Loucy (cell line): ENCODE results near the gene PRDX4.
"Not testable (repeated sequence)": the region's sequence is repeated elsewhere in the genome, so short reads cannot be mapped to it uniquely, and the experiment has no call there.

Experiments
- H2AFZ ChIP-seq: fragments of 200-600 bp; sonication (generic); 2 replicates; pipeline ENCODE4 v1.6.0; 2016; ENCODE audit warnings: antibody characterized with exemption, mild to moderate bottlenecking, low read length, moderate library complexity
- H3F3A ChIP-seq: fragments of 200-600 bp; 2 replicates; pipeline ENCODE4 v1.6.0; 2016; ENCODE audit warnings: antibody characterized with exemption, low read depth, mild to moderate bottlenecking
- H3K27me3 ChIP-seq: fragments of 200-600 bp; sonication (generic); 2 replicates; pipeline ENCODE4 v1.6.1; 2014; ENCODE audit warnings: low read length, mild to moderate bottlenecking; ENCODE audit not compliant: insufficient read depth, poor library complexity, severe bottlenecking
- H3K36me3 ChIP-seq: fragments of 200-600 bp; sonication (generic); 2 replicates; pipeline ENCODE4 v1.6.1; 2016; ENCODE audit warnings: low read length; ENCODE audit not compliant: insufficient read depth
- H3K4me1 ChIP-seq: fragments of 200-600 bp; sonication (generic); 2 replicates; pipeline ENCODE4 v1.5.1; 2014; ENCODE audit warnings: low read length, mild to moderate bottlenecking; ENCODE audit not compliant: insufficient read depth, poor library complexity, severe bottlenecking
- H3K4me2 ChIP-seq: fragments of 200-600 bp; sonication (generic); 2 replicates; pipeline ENCODE4 v1.6.0; 2014; ENCODE audit warnings: antibody characterized with exemption, low read length, low read depth, mild to moderate bottlenecking; ENCODE audit not compliant: poor library complexity, severe bottlenecking
- H3K4me3 ChIP-seq: fragments of 200-600 bp; sonication (generic); 2 replicates; pipeline ENCODE4 v1.5.1; 2014; ENCODE audit warnings: low read length, mild to moderate bottlenecking, mixed read lengths; ENCODE audit not compliant: poor library complexity, severe bottlenecking
- H3K79me2 ChIP-seq: fragments of 200-600 bp; sonication (generic); 2 replicates; pipeline ENCODE4 v1.6.1; 2014; ENCODE audit warnings: low read length; ENCODE audit not compliant: insufficient read depth
- H3K9ac ChIP-seq: fragments of 200-600 bp; sonication (generic); 2 replicates; pipeline ENCODE4 v1.6.0; 2014; ENCODE audit warnings: mild to moderate bottlenecking, low read depth, low read length, moderate library complexity; ENCODE audit not compliant: poor library complexity, severe bottlenecking
- H3K9me2 ChIP-seq: fragments of 200-600 bp; sonication (generic); replicated peaks from 2 replicates; pipeline ENCODE4 v1.6.1; 2016; ENCODE audit warnings: low read depth, low read length, mixed read lengths
- H3K9me3 ChIP-seq: fragments of 200-600 bp; sonication (generic); 2 replicates; pipeline ENCODE4 v1.6.1; 2014; ENCODE audit warnings: mild to moderate bottlenecking, antibody characterized with exemption, low read length, low read depth; ENCODE audit not compliant: insufficient read depth
- H4K20me1 ChIP-seq: fragments of 200-600 bp; sonication (generic); 2 replicates; pipeline ENCODE4 v1.6.0; 2014; ENCODE audit warnings: antibody characterized with exemption, low read length, mild to moderate bottlenecking; ENCODE audit not compliant: insufficient read depth, poor library complexity, severe bottlenecking
- EZH2phosphoT487 ChIP-seq: fragments of 200-600 bp; IDR thresholded peaks from 2 replicates; pipeline ENCODE4 v1.6.1; 2018; ENCODE audit warnings: antibody characterized with exemption, mild to moderate bottlenecking, moderate library complexity, borderline replicate concordance
- TF ChIP-seq, protein P1 (sequence below): fragments of 200-600 bp; sonication (generic); conservative IDR thresholded peaks from 2 replicates; pipeline ENCODE4 v1.5.1; 2014; ENCODE audit warnings: mild to moderate bottlenecking, antibody characterized with exemption, low read length

The PRDX4 gene

DNA sequence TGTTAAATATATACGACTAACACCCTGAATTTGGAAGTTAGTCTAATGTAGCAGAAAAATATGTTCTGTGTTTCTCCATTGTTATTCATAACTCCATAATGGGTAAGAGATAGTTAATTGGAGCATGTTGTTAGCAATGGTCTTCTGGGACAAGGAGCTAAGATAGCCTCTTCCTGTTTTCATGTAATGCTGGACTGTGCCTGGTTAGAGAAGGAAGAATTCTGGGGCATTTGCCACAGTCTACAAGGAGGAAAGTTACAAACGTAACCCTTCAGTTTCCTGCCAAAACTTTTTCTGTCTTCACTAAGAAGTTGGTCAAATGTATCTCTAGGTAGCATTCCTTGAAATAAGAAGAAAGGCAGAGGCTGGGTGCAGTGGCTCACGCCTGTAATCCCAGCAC, 5.8 kb downstream of the PRDX4 start:
- H3K9me3 ChIP-seq = no peaks in the 10 kb centered on the region
- peak overlapping the region; percentile 31 for H3K4me2 ChIP-seq
- H3K36me3 ChIP-seq = peaks cover 21% of the 10 kb centered on the region; the same call in 1 of the 2 replicates

DNA sequence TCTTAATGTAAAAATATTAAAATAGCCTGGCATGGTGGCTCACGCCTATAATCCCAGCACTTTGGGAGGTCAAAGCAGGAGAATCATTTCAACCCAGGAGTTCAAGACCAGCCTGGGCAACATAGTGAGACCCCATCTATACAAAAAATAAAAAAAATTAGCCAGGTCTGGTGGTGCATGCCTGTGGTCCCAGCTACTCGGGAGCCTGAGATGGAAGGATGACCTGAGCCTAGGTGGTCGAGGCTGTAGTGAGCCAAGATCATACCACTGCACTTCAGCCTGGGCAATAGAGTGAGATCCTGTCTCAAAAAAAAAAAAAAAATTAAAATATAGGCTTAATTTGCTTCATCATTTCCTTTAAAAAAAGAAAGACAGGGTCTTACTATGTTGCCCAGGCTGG, 9.2 kb downstream of the PRDX4 start:
- not testable (repeated sequence) for H3K4me2 ChIP-seq, H3K4me3 ChIP-seq, H3K9me3 ChIP-seq, H3K79me2 ChIP-seq, H3K4me1 ChIP-seq, H3K9ac ChIP-seq, H3F3A ChIP-seq, H4K20me1 ChIP-seq, H3K27me3 ChIP-seq, H2AFZ ChIP-seq, H3K9me2 ChIP-seq
- H3K36me3 ChIP-seq = peaks cover 21% of the 10 kb centered on the region; the same call in 1 of the 2 replicates

More for the DNA sequence above, 5.8 kb downstream of the PRDX4 start:
- Histone ChIP-seq H3K9me2 (no peaks in the 10 kb centered on the region), H3K4me3 (no peak overlapping the region), H3K4me1 (peaks cover 5% of the 10 kb centered on the region), H3K27me3 (no peaks in the 10 kb centered on the region), H3F3A (no peaks in the 10 kb centered on the region), H4K20me1 (peaks cover 6% of the 10 kb centered on the region), H3K79me2 (peaks cover 25% of the 10 kb centered on the region), H2AFZ (no peak overlapping the region), H3K9ac (no peak overlapping the region)
- TF ChIP-seq, protein P1, sequence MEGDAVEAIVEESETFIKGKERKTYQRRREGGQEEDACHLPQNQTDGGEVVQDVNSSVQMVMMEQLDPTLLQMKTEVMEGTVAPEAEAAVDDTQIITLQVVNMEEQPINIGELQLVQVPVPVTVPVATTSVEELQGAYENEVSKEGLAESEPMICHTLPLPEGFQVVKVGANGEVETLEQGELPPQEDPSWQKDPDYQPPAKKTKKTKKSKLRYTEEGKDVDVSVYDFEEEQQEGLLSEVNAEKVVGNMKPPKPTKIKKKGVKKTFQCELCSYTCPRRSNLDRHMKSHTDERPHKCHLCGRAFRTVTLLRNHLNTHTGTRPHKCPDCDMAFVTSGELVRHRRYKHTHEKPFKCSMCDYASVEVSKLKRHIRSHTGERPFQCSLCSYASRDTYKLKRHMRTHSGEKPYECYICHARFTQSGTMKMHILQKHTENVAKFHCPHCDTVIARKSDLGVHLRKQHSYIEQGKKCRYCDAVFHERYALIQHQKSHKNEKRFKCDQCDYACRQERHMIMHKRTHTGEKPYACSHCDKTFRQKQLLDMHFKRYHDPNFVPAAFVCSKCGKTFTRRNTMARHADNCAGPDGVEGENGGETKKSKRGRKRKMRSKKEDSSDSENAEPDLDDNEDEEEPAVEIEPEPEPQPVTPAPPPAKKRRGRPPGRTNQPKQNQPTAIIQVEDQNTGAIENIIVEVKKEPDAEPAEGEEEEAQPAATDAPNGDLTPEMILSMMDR = no peak
- no peak for TF ChIP-seq EZH2phosphoT487

DNA sequence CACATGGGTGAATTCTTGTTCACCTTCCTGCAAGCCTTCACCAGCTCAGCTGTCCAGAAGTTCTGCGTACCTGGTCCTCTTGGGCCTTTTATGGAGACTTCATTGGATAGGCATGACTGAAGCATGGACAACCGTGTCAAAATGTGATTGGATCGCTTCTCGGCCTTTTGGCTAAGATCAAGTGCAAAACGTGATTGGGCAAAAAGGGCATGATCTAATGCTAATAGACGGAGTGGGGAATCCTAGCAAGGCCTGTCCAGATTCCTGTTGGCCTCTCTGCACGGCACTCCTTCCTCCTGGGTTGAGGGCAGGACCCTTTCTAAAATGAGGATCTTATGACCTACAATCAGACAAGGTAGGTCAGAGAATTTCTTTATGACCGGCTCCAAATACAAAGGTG, 24.9 kb downstream of the PRDX4 start:
- no peaks in the 10 kb centered on the region for H3K27me3 ChIP-seq
- no peaks in the 10 kb centered on the region for H3K9me2 ChIP-seq
- H4K20me1 ChIP-seq = no peaks in the 10 kb centered on the region
- H3K79me2 ChIP-seq = no peaks in the 10 kb centered on the region
- H3K4me3 ChIP-seq = no peak overlapping the region
- H3K36me3 ChIP-seq = no peaks in the 10 kb centered on the region; the same call in 1 of the 2 replicates
- H3K9ac ChIP-seq = no peak overlapping the region
- H3K9me3 ChIP-seq = no peaks in the 10 kb centered on the region
- H2AFZ ChIP-seq = no peak overlapping the region
- no peak overlapping the region for H3K4me2 ChIP-seq
- H3F3A ChIP-seq = no peaks in the 10 kb centered on the region
- H3K4me1 ChIP-seq = no peaks in the 10 kb centered on the region
- TF ChIP-seq, protein P1 = no peak
- no peak for TF ChIP-seq EZH2phosphoT487

DNA sequence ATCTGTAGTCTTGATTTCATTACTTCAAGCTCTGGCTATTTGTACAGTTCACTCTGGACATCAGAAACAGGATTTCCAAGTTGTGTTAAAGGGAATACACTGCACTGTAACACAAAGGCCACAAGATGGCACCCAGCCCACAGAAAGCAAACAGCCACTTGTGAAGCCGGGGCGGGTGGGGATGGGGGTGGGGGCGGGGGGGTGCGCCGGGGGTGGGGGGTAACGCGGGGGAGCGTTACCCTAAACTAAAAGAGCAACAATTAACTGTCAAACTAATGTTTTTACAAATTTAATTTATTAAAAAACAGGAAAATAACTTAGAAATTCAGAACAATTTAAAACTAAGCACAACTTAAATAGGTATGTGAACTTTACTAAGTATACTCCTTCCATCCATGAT, 27.3 kb downstream of the PRDX4 start:
- no peaks in the 10 kb centered on the region for H4K20me1 ChIP-seq
- H3K27me3 ChIP-seq = no peaks in the 10 kb centered on the region
- H3K4me3 ChIP-seq = no peak overlapping the region
- TF ChIP-seq, protein P1 = peak; percentile 38; the same call in 1 of the 2 replicates
- no peak for TF ChIP-seq EZH2phosphoT487
- no peak overlapping the region for H3K4me2 ChIP-seq
- no peak overlapping the region for H2AFZ ChIP-seq
- H3F3A ChIP-seq = no peaks in the 10 kb centered on the region
- no peak overlapping the region for H3K9ac ChIP-seq
- H3K36me3 ChIP-seq = no peaks in the 10 kb centered on the region
- H3K79me2 ChIP-seq = no peaks in the 10 kb centered on the region
- H3K9me3 ChIP-seq = no peaks in the 10 kb centered on the region
- no peaks in the 10 kb centered on the region for H3K4me1 ChIP-seq
- H3K9me2 ChIP-seq = no peaks in the 10 kb centered on the region
